ENCODE results near the gene MATCAP1. TPM values are rescaled to one million over a fixed set of nuclear protein-coding genes. Genes with fewer than 3 reads are reported as not detected.

MATCAP1 gene
- 10 to 100 TPM in 1 of 2 experiments, 1 to 10 TPM in 1; 9.7 to 10.6 TPM for total RNA-seq
- polyA plus RNA-seq (2013, experiment 1 of 2): 4.5 TPM
- polyA plus RNA-seq (2013, experiment 2 of 2): 7.6 TPM
- total RNA-seq: 2.3 to 31.0 (median 10.4) reads per million in 172 experiments

DNA sequence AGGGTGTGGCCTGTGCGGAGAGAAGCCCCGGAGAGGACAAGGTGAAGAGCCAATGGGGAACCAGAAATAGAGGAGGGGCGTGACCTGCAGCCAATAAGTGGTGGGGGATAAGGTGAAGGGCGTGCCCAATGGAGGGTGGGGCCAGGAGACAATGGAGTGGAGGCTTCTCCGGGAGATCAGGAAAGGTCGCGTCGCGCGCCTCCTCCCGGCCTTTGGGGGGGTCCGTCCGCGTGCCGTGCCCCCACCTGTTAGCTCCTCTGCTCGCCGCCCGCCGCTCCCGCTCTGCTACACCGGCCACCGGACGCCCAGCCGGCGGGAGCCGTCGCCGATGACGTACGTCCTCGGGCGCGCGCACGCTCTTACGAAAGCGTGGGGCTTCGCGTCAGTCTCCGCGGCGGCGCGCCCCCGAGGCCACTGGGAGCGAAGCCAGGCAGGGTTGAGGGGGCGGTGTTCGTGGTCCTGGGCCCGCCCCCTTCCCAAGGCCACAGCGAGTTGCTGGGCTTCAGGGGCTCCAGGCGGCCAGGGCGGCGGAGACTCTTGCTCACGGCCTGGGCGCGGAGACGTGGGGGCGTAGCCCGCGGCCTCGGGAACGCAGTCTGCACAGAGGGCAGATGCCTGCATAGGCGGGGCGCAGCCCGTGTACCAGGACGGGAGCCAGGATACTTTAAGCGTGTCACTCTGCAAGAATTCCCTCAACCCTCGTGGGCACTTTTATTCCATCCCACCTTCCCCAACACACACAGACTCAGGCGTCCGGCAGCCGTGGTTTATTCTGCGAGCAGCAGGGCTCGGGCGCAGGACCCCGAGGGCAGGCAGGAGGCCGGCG is at the start of gene MATCAP1:
Gene MATCAP1 (minus strand): TSS at position 337 of the 826 bp plus-strand sequence. CDS start 3,353 bp downstream, outside the sequence.
- peak; percentile 94 for ATAC-seq (ENCODE audit: poor library complexity)
- Mint-ChIP-seq H3K9me3 (no peaks in the 10 kb centered on the region), H3K36me3 (ENCODE audit: low read depth) (no peaks in the 10 kb centered on the region), H3K4me3 (peak within 1 kb of the TSS; percentile 94), H3K4me1 (ENCODE audit: low read depth) (peaks cover 15% of the 10 kb centered on the region), H3K27me3 (peaks cover 3% of the 10 kb centered on the region), H3K27ac (peak within 1 kb of the TSS; percentile 90)
- Histone ChIP-seq H3K4me1 (ENCODE audit: insufficient read depth, low read length) (peaks cover 26% of the 10 kb centered on the region), H3K27me3 (ENCODE audit: control insufficient read depth in 1 of 2, insufficient read depth in 2 of 2, low read length in 2 of 2) (peaks cover 0 to 6% of the 10 kb centered on the region in 2 experiments), H3K27ac (ENCODE audit: low read depth in 1 of 2, low read length in 2 of 2) (peak within 1 kb of the TSS; percentile 87 to 89), H3K9me3 (ENCODE audit: control insufficient read depth in 1 of 2, insufficient read depth in 1 of 2, low read length in 2 of 2) (no peaks in the 10 kb centered on the region), H3K4me3 (ENCODE audit: low read length) (peak within 1 kb of the TSS; percentile 86), H3K36me3 (ENCODE audit: insufficient read depth, low read length) (no peaks in the 10 kb centered on the region)
- POLR2A ChIA-PET: interaction anchor here (0.6 to 5.2 kb wide), 8 partner anchors 9 to 249 kb away, joined by 3 to 51 read pairs (median 6); partner anchors contain the start of genes CIAO2B, E2F4, FBXL8 and TMEM208
- CTCF ChIA-PET: interaction anchor here (1.0 to 2.5 kb wide), 5 partner anchors 24 to 230 kb away, joined by 3 to 16 read pairs (median 5); partner anchors contain the start of genes FBXL8 and TRADD
- TF ChIP-seq, protein P1, sequence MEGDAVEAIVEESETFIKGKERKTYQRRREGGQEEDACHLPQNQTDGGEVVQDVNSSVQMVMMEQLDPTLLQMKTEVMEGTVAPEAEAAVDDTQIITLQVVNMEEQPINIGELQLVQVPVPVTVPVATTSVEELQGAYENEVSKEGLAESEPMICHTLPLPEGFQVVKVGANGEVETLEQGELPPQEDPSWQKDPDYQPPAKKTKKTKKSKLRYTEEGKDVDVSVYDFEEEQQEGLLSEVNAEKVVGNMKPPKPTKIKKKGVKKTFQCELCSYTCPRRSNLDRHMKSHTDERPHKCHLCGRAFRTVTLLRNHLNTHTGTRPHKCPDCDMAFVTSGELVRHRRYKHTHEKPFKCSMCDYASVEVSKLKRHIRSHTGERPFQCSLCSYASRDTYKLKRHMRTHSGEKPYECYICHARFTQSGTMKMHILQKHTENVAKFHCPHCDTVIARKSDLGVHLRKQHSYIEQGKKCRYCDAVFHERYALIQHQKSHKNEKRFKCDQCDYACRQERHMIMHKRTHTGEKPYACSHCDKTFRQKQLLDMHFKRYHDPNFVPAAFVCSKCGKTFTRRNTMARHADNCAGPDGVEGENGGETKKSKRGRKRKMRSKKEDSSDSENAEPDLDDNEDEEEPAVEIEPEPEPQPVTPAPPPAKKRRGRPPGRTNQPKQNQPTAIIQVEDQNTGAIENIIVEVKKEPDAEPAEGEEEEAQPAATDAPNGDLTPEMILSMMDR (IDR thresholded peaks at IDR 0.05): no peak
- DNase-seq: peak; percentile 83 to 98 (median 89)
- intact Hi-C loops (cut with DNase I, micrococcal nuclease): loop anchor here (2.0 to 10.0 kb wide), 5 partner anchors 21 to 237 kb away; partner anchors contain the start of gene PHAF1 (in 1 of the 2)

DNA sequence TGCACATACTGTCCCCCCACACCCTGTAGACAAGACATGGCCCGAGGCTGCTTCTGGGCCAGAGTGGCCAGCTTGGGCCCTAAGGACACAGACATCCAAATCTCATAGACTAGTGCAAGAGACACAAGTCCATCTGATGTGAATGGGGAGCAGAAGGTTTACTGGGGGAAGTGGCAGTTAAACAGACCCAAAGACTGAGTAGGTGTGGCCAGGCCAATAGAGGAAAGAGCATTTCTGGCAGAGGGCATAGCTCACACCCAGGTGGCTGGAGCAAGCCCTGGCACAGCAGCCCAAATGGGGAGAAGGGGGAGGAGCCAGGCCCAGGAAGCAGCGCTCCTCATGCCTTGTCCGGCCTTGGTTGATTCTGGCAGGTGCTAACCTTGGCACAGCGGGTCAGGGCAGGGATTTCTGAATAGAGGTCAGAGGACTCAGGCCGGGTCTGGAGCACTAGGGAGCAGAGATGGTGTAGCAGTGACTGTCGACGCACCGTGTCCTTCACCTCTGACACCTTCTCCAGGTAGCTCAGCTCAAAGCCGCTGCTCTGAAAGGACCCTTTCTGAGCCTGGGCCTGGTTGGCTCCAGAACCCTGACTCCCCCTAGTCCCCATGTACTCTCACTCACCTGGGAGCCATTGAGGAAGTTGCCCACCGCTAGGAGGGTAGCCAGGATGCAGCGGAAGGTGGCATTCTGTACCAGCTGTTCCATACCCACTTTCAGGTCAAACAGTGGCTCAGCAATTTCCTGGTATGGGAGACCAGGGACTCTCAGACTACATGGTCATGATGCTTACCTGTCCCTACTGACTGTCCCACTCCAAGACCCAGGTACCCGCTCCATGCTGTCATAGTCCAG is 47.3 kb upstream of the MATCAP1 start:
- ATAC-seq (ENCODE audit: poor library complexity): no peak
- H3K27ac ChIP-seq (ENCODE audit: low read depth in 1 of 2, low read length in 2 of 2): no peak overlapping the region

More for the DNA sequence above, 47.3 kb upstream of the MATCAP1 start:
- H3K9me3 ChIP-seq (ENCODE audit: control insufficient read depth in 1 of 2, insufficient read depth in 1 of 2, low read length in 2 of 2): no peaks in the 10 kb centered on the region
- intact Hi-C loops (cut with DNase I, micrococcal nuclease): no loop called here
- H3K36me3 Mint-ChIP-seq (ENCODE audit: low read depth): peaks cover 69% of the 10 kb centered on the region
- H3K27me3 ChIP-seq (ENCODE audit: control insufficient read depth in 1 of 2, insufficient read depth in 2 of 2, low read length in 2 of 2): no peaks in the 10 kb centered on the region
- H3K36me3 ChIP-seq (ENCODE audit: insufficient read depth, low read length): peaks cover 58% of the 10 kb centered on the region
- no peaks in the 10 kb centered on the region for H3K9me3 Mint-ChIP-seq
- H3K27ac Mint-ChIP-seq: no peak overlapping the region
- DNase-seq: no peak
- ChIA-PET CTCF (interaction anchor here (1.0 to 2.0 kb wide), 2 partner anchors 14 to 585 kb away, joined by 3 to 5 read pairs; no protein-coding TSS in a partner anchor), POLR2A (interaction anchor here (0.5 to 2.0 kb wide), 2 partner anchors 17 to 26 kb away, joined by 4 to 5 read pairs; no protein-coding TSS in a partner anchor)
- H3K4me1 ChIP-seq (ENCODE audit: insufficient read depth, low read length): peaks cover 36% of the 10 kb centered on the region
- H3K4me3 Mint-ChIP-seq: no peak overlapping the region
- peaks cover 23% of the 10 kb centered on the region for H3K4me1 Mint-ChIP-seq (ENCODE audit: low read depth)
- H3K27me3 Mint-ChIP-seq: no peaks in the 10 kb centered on the region
- TF ChIP-seq, protein P1 (IDR thresholded peaks at IDR 0.05): no peak
- no peak overlapping the region for H3K4me3 ChIP-seq (ENCODE audit: low read length)

Data from CD4-positive, alpha-beta T cell (primary cell).